Suppressor macrophage (primary cell): ENCODE measurements around the gene TTC24.

ENCODE experiments used
- DNase-seq, 4 experiments: peaks; one replicate each; pipeline ENCODE4 v3.0.0-alpha.2; 2020 to 2022
- total RNA-seq, 17 experiments: gene quantifications; one replicate each; lab custom pipeline; 2026; ENCODE audit warnings: mixed read lengths in 6 of 17, inconsistent platforms in 3 of 17; lab: John Stamatoyannopoulos, UW

The TTC24 gene
- 0 to 1.8 (median 0.25) reads per million in 17 experiments for total RNA-seq

GRCh38 chr1:156579472-156579871, at the start of gene TTC24:
TTC24 (plus strand) TSS chr1:156579723; CDS start chr1:156581365, 1,642 bp downstream.
- DNase-seq, result no peak

- DNase-seq, result no peak
Measured at GRCh38 chr1:156530006-156530405, 49.5 kb upstream of the TTC24 start.

GRCh38 chr1:156532374-156532773, 47.1 kb upstream of the TTC24 start:
- DNase-seq, result no peak

- no peak for DNase-seq
Measured at GRCh38 chr1:156533568-156534220, 45.8 kb upstream of the TTC24 start.

- DNase-seq, result no peak
Measured at GRCh38 chr1:156534424-156535060, 45.0 kb upstream of the TTC24 start.

- DNase-seq, result no peak
Measured at GRCh38 chr1:156537027-156537426, 42.5 kb upstream of the TTC24 start.

GRCh38 chr1:156538711-156539440, 40.6 kb upstream of the TTC24 start:
- DNase-seq, result no peak

GRCh38 chr1:156539818-156540355, 39.6 kb upstream of the TTC24 start:
- peak; percentile 70 to 86 (median 84) for DNase-seq

GRCh38 chr1:156540955-156541354, 38.6 kb upstream of the TTC24 start:
- peak; percentile 73 to 90 (median 88) for DNase-seq

- peak in 1 of 4 experiments; percentile 31 for DNase-seq
Measured at GRCh38 chr1:156543066-156543465, 36.5 kb upstream of the TTC24 start.

GRCh38 chr1:156544592-156545102, 34.9 kb upstream of the TTC24 start:
- DNase-seq, result peak in 2 of 4 experiments; percentile 22 to 25

GRCh38 chr1:156546267-156546666, 33.3 kb upstream of the TTC24 start:
- DNase-seq, result no peak

GRCh38 chr1:156547434-156547833, 32.1 kb upstream of the TTC24 start:
- DNase-seq, result no peak

- no peak for DNase-seq
Measured at GRCh38 chr1:156547982-156548381, 31.5 kb upstream of the TTC24 start.

- no peak for DNase-seq
Measured at GRCh38 chr1:156549390-156549789, 30.1 kb upstream of the TTC24 start.

- no peak for DNase-seq
Measured at GRCh38 chr1:156549831-156550230, 29.7 kb upstream of the TTC24 start.

GRCh38 chr1:156550346-156550745, 29.2 kb upstream of the TTC24 start:
- no peak for DNase-seq

GRCh38 chr1:156551066-156551643, 28.4 kb upstream of the TTC24 start:
- peak in 1 of 4 experiments; percentile 24 for DNase-seq

GRCh38 chr1:156551869-156552268, 27.7 kb upstream of the TTC24 start:
- DNase-seq, result peak; percentile 56 to 81 (median 75)

GRCh38 chr1:156552518-156552917, 27.0 kb upstream of the TTC24 start:
- no peak for DNase-seq

- DNase-seq, result peak; percentile 75 to 92 (median 90)
Measured at GRCh38 chr1:156552937-156553336, 26.6 kb upstream of the TTC24 start.

- no peak for DNase-seq
Measured at GRCh38 chr1:156553860-156554485, 25.6 kb upstream of the TTC24 start.
